ENCODE results near the gene PRTN3.
A peak's percentile ranks its signal among the peaks of the same experiment; 100 is the strongest.

The PRTN3 gene

DNA sequence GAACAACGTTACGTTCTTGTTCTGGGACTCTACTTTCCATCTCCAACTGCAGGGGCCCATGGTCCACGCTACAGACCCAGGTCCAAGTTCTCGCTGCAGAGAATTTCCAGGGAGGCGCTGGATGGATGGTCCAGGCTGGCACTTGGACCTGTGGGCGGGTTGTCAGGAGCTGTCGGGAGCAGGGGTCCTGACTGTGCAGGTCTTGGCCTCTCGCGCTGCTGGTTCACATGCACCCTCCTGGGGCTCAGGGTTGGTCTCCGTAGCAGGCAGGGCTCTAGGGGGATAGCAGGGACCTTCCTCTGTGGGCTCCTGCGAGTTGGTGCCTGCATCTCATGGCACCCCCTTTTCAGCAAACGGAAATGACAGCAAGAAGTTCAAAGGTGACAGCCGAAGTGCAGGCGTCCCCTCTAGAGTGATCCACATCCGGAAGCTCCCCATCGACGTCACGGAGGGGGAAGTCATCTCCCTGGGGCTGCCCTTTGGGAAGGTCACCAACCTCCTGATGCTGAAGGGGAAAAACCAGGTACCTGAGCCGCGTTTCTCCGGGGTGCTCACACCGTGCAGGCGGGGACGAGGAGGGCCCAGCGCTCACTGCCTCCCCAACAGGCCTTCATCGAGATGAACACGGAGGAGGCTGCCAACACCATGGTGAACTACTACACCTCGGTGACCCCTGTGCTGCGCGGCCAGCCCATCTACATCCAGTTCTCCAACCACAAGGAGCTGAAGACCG lies 36.9 kb upstream of the PRTN3 start:
- no peak for DNase-seq

- DNase-seq: no peak
Measured at GRCh38 chr19:804419-805165, 36.2 kb upstream of the PRTN3 start.

DNA sequence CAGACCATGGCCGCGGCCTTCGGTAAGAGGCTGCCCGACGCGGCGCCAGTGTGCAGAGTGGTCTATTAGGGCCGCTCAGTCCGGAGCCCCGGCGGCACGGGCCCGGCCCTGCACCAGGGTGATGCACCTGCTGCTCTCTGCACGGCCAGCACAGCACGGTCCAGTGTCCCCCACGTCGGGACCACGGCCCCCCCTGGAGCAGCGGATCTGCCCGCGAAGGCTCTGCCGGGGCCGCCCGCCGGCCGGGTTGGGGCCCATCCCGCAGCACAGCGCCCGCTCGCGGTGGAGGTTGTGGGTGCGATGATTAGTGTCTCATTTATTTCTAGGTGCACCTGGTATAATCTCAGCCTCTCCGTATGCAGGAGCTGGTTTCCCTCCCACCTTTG lies 35.6 kb upstream of the PRTN3 start:
- DNase-seq: no peak

- DNase-seq: no peak
Measured at GRCh38 chr19:805600-806550, 34.9 kb upstream of the PRTN3 start.

- DNase-seq: no peak
Measured at GRCh38 chr19:806815-807421, 33.9 kb upstream of the PRTN3 start.

DNA sequence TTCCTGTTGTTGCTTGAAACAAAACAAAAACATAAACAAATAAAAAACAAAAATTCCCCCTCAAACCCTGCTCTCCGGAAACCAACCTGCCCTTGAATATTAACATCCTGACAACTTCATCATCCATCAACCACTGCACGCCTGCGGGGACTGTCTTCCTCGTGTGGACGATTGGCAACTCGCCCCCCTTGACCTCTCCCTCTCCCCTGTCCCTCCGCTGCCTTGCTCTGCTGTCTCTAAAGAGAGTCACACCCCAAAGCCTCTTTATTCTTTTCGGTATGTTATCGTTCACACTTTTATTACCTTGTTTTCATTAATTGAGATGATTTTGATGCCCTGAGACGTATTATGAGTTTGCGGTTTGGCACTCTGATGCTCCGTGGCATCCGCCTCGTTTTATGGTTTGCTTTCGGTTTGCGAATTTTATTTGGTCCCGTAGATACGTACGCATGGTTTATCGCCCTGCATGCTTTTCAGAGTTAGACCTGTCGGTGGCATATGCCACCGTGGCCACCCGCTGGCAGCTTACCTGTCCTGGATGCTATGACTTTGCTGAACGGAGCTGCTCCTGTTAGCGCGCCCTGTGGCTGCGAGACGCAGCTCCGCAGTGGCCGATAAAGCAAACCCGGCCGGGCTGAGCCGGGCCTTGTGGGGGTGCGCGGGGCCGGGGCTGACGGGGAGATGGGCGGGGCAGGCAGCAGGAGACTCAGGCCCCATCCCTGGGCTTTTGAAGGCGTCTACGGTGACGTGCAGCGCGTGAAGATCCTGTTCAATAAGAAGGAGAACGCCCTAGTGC lies 33.0 kb upstream of the PRTN3 start:
- no peak for DNase-seq

DNA sequence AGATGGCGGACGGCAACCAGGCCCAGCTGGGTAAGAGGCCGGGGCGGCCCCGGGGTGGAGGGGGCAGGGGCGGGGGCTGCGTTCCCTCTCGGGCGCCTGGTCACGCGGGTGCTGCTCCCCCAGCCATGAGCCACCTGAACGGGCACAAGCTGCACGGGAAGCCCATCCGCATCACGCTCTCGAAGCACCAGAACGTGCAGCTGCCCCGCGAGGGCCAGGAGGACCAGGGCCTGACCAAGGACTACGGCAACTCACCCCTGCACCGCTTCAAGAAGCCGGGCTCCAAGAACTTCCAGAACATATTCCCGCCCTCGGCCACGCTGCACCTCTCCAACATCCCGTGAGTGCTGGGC lies 32.4 kb upstream of the PRTN3 start:
- DNase-seq: no peak

GRCh38 chr19:810077-810855 lies 30.5 kb upstream of the PRTN3 start:
- no peak for DNase-seq

GRCh38 chr19:810883-811489 lies 29.8 kb upstream of the PRTN3 start:
- no peak for DNase-seq

DNA sequence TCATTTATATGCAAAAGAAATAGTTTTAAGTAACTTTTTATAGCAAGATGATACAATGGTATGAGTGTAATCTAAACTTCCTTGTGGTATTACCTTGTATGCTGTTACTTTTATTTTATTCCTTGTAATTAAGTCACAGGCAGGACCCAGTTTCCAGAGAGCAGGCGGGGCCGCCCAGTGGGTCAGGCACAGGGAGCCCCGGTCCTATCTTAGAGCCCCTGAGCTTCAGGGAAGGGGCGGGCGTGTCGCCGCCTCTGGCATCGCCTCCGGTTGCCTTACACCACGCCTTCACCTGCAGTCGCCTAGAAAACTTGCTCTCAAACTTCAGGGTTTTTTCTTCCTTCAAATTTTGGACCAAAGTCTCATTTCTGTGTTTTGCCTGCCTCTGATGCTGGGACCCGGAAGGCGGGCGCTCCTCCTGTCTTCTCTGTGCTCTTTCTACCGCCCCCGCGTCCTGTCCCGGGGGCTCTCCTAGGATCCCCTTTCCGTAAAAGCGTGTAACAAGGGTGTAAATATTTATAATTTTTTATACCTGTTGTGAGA lies 29.2 kb upstream of the PRTN3 start:
- no peak for DNase-seq

GRCh38 chr19:812049-812746 lies 28.6 kb upstream of the PRTN3 start:
- DNase-seq: no peak

DNA sequence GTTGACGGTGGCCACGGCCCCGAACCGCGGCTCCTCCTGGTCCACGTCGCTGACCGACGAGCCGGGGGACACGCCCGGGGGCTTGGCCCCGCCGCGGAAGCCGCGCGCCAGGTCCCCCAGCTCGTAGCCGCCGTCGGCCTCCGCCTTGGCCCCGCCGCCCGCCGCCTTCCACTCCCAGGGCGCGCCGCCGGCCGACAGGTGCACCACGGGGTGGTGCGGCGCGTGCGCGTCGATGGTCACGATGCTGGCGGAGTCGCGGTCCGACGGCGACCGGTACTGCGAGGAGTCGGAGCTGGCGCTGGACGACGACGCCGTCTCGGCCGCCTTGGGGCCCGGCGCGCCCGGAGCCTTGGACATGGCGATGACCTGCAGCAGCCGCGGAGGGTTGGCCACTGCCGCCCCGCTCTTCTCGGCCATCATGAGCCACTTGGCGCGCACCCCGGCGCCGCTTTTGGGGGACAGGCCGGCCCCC lies 28.0 kb upstream of the PRTN3 start:
- DNase-seq: no peak

GRCh38 chr19:813219-814151 lies 27.3 kb upstream of the PRTN3 start:
- no peak for DNase-seq

DNA sequence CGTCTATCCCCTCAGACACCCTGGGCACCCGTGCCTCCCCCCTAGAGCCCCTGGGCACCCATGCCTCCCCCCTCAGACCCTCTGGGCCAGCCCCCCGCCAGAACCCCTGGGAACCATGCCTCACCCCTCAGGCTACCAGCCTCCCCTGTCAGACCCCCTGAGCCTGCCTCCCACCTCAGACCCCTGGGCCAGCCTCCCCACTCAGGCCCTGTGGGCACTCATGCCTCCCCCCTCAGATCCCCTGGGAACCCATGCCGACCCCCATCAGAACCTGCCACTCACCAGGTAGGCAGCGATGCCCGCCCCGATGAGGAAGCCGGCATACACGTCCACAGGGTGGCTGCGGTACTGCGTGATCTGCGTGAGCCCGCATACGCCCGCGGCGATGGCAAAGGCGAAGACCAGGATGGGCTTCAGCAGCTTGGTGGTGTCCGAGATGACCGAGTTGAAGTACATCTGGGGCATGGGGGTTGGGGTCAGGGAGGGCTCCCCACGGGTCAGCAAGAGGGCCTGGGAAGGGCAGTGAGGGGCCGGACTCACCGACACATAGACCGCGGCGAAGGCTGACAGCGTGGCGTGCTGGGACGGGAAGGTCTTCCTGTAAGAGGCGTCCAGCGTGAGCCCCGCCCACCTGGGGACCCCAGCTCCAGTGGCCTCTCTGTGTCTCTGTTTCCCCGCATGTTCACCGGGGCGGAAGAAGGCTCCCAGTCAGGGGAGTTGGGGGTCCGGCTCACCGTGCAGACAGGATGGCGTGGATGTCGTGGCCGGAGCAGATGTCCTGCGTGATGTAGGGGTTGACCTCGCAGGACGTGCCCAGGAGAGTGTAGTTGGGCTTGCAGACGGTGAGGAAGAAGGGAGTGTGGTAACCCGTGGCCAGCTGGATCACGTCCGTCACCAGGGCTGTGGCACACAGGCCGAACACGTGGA lies 26.4 kb upstream of the PRTN3 start:
- DNase-seq: peak in 1 of 2 experiments; percentile 9

GRCh38 chr19:815079-815774 lies 25.6 kb upstream of the PRTN3 start:
- no peak for DNase-seq

DNA sequence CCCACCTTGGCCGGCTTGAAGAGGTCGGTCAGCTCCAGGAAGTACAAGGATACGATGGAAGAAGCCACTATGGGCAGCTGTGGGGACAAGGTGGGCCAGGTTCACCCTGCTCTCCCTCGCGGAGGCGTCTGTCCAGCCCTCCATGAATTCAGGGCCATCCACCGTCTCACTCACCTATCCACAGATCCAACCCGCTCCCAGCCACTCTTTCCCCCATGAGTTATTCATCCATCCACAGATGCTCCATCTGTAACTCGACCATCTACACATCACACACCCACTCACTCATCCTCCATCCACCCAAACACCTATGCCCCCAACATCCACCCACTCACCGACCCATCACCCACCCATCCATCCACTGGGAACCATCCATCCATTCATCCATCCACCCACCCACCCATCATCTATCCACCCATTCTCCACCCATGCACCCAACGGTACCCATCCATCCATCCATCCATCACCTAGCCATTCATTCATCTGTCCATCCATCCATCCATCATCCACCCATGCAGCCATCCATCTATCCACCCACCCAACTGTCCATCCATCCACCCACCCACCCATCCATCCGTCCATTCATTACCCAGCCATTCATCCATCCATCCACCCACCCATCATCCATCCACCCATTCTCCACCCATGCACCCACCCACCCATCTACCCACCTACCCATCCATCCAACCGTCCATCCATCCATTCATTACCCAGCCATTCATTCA lies 24.9 kb upstream of the PRTN3 start:
- no peak for DNase-seq
